Cardiac muscle cell (in vitro differentiated cells and primary cell): Measurements from ENCODE around the gene SRRM3. TPM values are rescaled to one million over a fixed set of nuclear protein-coding genes. Genes with fewer than 3 reads are reported as not detected.
"Not testable (repeated sequence)": the region's sequence is repeated elsewhere in the genome, so short reads cannot be mapped to it uniquely, and the experiment has no call there.

Experiments
- DNase-seq, 2 donors: peaks; one replicate each; pipeline versions ENCODE4 v3.0.0 to v3.0.0-alpha.2; 2010 to 2017; ENCODE audit warnings: low read depth in 1 of 2, low spot score in 1 of 2
- H3K27ac ChIP-seq: fragments of 200-600 bp; sonication (generic); 2 replicates; pipeline ENCODE4 v1.5.1; 2016
- H3K27me3 ChIP-seq: fragments of 200-600 bp; sonication (generic); 2 replicates; pipeline ENCODE4 v1.6.0; 2016; ENCODE audit warnings: control low read depth
- H3K36me3 ChIP-seq: fragments of 200-600 bp; sonication (generic); 2 replicates; pipeline ENCODE4 v1.5.1; 2016; ENCODE audit warnings: control low read depth
- H3K4me1 ChIP-seq: fragments of 200-600 bp; sonication (generic); 2 replicates; pipeline ENCODE4 v1.8.1; 2017; ENCODE audit warnings: low read depth, mild to moderate bottlenecking, mixed run types
- H3K4me3 ChIP-seq: fragments of 200-600 bp; sonication (generic); 2 replicates; pipeline ENCODE4 v1.5.1; 2016; ENCODE audit warnings: mild to moderate bottlenecking
- H3K9me3 ChIP-seq: fragments of 200-600 bp; sonication (generic); 2 replicates; pipeline ENCODE4 v1.5.1; 2017; ENCODE audit warnings: low read depth, mild to moderate bottlenecking, control low read depth
- CTCF ChIP-seq: IDR thresholded peaks from 2 replicates; pipeline ENCODE4 v1.5.1; 2012; ENCODE audit warnings: low read depth, mild to moderate bottlenecking, low read length
- polyA plus RNA-seq: library from polyadenylated mRNA; unstranded; fragments of >200 nt; fragmentation: Nextera tagmentation; extraction: Ambion mirVana; gene quantifications from 2 replicates; pipeline ENCODE4 v1.2.1, GENCODE V29; 2016
- total RNA-seq: library from RNA; depleted of rRNA; stranded (reverse); fragments of >200 nt; gene quantifications from 2 replicates; pipeline ENCODE4 v1.2.3, GENCODE V29; 2016

SRRM3 gene
- total and polyA plus RNA-seq, 2 experiments from 2014 or later, result 0.89 to 2.7 TPM

- Histone ChIP-seq H3K4me3 (peak overlapping the region; percentile 12), H3K27me3 (peaks cover 41% of the 10 kb centered on the region)
Measured at GRCh38 chr7:76267107-76267893, 65.6 kb downstream of the SRRM3 start.

DNA sequence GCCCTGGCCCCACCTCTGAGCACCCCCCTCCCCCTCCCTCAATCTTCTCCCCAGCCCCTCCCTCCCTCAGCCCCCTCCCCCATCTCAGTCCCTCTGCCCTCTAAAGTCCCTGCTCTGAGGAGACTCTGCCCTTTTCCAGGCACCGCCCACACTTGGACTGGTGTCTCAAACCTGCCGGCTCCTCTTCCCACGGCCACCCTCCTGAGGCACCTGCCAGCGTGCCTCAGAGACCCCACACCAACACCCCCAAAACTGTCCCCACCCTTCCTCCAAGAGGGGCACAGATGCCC, 66.1 kb downstream of the SRRM3 start:
- no peak for DNase-seq
- H3K4me3 ChIP-seq, result no peak overlapping the region

More at GRCh38 chr7:76267107-76267893, 65.6 kb downstream of the SRRM3 start:
- TF ChIP-seq CTCF, result no peak
- no peaks in the 10 kb centered on the region for H3K4me1 ChIP-seq
- H3K27ac ChIP-seq, result no peak overlapping the region
- DNase-seq, result peak in 1 of 2 donors; percentile 45
- no peaks in the 10 kb centered on the region for H3K9me3 ChIP-seq
- H3K36me3 ChIP-seq, result no peaks in the 10 kb centered on the region

DNA sequence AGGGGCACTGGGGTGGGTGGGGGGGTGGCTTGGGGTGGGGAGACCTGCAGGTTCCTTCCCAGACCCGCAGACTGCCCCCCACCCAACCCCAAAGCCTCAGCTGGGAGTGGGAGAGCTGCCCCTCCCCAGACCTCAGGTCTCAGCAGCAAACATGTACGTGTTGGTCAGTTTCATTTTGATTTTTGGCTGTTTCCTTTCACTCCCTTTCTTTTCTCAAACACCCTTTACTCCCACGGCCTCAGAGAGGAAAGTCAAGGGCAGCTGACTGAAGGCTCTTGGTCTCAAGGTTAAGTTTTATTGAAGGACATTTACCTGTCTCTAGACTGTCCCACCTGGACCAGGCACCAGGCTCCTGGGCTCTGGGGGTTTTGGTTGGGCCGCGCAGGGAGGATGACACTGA, 66.7 kb downstream of the SRRM3 start:
- no peak for TF ChIP-seq CTCF
- Histone ChIP-seq H3K27me3 (peaks cover 46% of the 10 kb centered on the region), H3K36me3 (no peaks in the 10 kb centered on the region), H3K4me1 (no peaks in the 10 kb centered on the region), H3K4me3 (no peak overlapping the region), H3K9me3 (no peaks in the 10 kb centered on the region), H3K27ac (no peak overlapping the region)
- DNase-seq, result no peak

More for the DNA sequence above, 66.1 kb downstream of the SRRM3 start:
- Histone ChIP-seq H3K36me3 (no peaks in the 10 kb centered on the region), H3K9me3 (no peaks in the 10 kb centered on the region), H3K4me1 (no peaks in the 10 kb centered on the region), H3K27me3 (peaks cover 43% of the 10 kb centered on the region), H3K27ac (no peak overlapping the region)
- no peak for TF ChIP-seq CTCF

GRCh38 chr7:76269895-76270294, 68.2 kb downstream of the SRRM3 start:
- Histone ChIP-seq H3K27me3 (peaks cover 55% of the 10 kb centered on the region), H3K36me3 (no peaks in the 10 kb centered on the region), H3K9me3 (no peaks in the 10 kb centered on the region), H3K4me3 (no peak overlapping the region), H3K27ac (no peak overlapping the region), H3K4me1 (no peaks in the 10 kb centered on the region)
- peak in 1 of 2 donors; percentile 46 for DNase-seq
- no peak for TF ChIP-seq CTCF

DNA sequence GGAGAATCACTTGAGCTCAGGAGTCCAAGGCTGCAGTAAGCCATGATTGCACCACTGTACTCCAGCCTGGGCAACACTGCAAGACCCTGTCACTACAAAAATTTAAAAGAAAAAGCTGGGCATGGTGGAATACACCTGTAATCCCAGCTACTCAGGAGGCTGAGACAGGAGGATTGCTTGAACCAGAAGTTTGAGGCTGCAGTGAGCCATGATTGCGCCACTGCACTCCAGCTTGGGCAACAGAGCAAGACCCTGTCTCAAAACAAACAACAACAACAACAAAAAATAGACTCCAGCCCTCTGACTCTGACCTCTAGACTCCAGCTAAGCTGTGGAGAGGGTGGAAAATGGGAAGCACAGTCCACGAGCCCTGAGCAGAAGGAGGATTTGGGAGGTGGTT, 69.7 kb downstream of the SRRM3 start:
- H3K27me3 ChIP-seq, result peaks cover 56% of the 10 kb centered on the region
- not testable (repeated sequence) for DNase-seq, H3K9me3 ChIP-seq, H3K36me3 ChIP-seq, H3K27ac ChIP-seq, H3K4me1 ChIP-seq, H3K4me3 ChIP-seq

GRCh38 chr7:76272142-76272541, 70.4 kb downstream of the SRRM3 start:
- no peak for DNase-seq
- Histone ChIP-seq H3K4me3 (no peak overlapping the region), H3K36me3 (no peaks in the 10 kb centered on the region), H3K27ac (no peak overlapping the region), H3K27me3 (peaks cover 57% of the 10 kb centered on the region), H3K4me1 (no peaks in the 10 kb centered on the region), H3K9me3 (no peaks in the 10 kb centered on the region)
- no peak for TF ChIP-seq CTCF
